Sciatic nerve (tissue), 2 donors: ENCODE results near the gene TCEAL3. TPM values are rescaled to one million over a fixed set of nuclear protein-coding genes. Genes with fewer than 3 reads are reported as not detected.
"Not testable (repeated sequence)": the region's sequence is repeated elsewhere in the genome, so short reads cannot be mapped to it uniquely, and the experiment has no call there.

Source experiments
- ATAC-seq: fragments of 200-7000 bp; cut with Tn5 transposase; one replicate; pipeline ENCODE4 v1.9.1; 2020; ENCODE audit warnings: mild to moderate bottlenecking, moderate library complexity
- DNase-seq: peaks from one replicate; pipeline ENCODE4 v3.0.0-alpha.2; 2020; ENCODE audit warnings: low spot score
- intact Hi-C: fragments of 100-400 bp; cut with DNase I; formaldehyde crosslinking; loops from one replicate; pipeline ENCODE4 v1.14.2; 2022
- total RNA-seq: library from RNA; stranded (reverse); fragmentation: NEBNext Ultra II Directional; extraction: Animal tissue kit (Norgen Biotek cat#: 25700); gene quantifications from one replicate; pipeline ENCODE4 v1.2.1, GENCODE V29; 2021
- donor health status: DM: no; HTN: no; CAD: no.
- donor health status: DM: no; HTN: no; CAD: no.

Gene TCEAL3
- total RNA-seq, 1 donor from 2014 or later, result 26.7 TPM

GRCh38 chrX:103656617-103657016 lies 48.9 kb downstream of the TCEAL3 start:
- ATAC-seq (no peak), DNase-seq (no peak)
- intact Hi-C loops, result no loop called here

- intact Hi-C loops, ATAC-seq, DNase-seq: not testable (repeated sequence)
Observed at GRCh38 chrX:103657066-103657465, 49.3 kb downstream of the TCEAL3 start.

- ATAC-seq, result no peak
Observed at GRCh38 chrX:103658681-103659433, 51.1 kb downstream of the TCEAL3 start.

DNA sequence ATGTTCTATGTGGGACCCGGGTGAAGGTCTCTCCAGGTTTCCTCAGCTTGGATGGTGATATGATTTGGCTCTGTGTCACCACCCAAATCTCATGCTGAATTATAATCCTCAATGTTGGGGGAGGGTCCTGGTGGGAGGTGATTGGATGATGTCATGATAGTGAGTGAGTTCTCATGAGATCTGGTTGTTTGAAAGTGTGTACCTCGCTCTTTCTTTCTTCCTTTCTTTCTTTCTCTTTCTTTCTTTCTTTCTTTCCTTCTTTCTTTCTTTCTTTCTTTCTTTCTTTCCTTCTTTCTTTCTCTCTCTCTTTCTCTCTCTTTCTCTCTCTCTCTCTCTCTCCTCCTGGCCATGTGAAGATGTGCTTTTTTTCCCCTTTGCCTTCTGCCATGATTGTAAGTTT lies 51.7 kb downstream of the TCEAL3 start:
- ATAC-seq, intact Hi-C loops, DNase-seq: not testable (repeated sequence)

More at GRCh38 chrX:103658681-103659433, 51.1 kb downstream of the TCEAL3 start:
- no peak for DNase-seq
- intact Hi-C loops, result no loop called here

Other genes starting within 250 kb of the TCEAL3 start
- 83.2 TPM for gene BEX3, start 231.4 kb upstream of the TCEAL3 start, total RNA-seq
- gene RAB40A, start 88.5 kb upstream of the TCEAL3 start, total RNA-seq, result 1.2 TPM
- 102 TPM for gene TCEAL4, start 22.4 kb upstream of the TCEAL3 start, total RNA-seq
- 25.4 TPM for gene TCEAL1, start 21.0 kb downstream of the TCEAL3 start, total RNA-seq
- gene MORF4L2, start 78.7 kb downstream of the TCEAL3 start, total RNA-seq, result 224 TPM
- 1.4 TPM for gene TMEM31, start 102.9 kb downstream of the TCEAL3 start, total RNA-seq
- 637 TPM for gene PLP1, start 168.9 kb downstream of the TCEAL3 start, total RNA-seq
- gene RAB9B, start 224.3 kb downstream of the TCEAL3 start, total RNA-seq, result 3.8 TPM